ENCODE data around the gene ITGB3. TPM values are rescaled to one million over a fixed set of nuclear protein-coding genes. Genes with fewer than 3 reads are reported as not detected.

Gene ITGB3
- total RNA-seq, 1 experiment from 2014 or later: 0.68 TPM

DNA sequence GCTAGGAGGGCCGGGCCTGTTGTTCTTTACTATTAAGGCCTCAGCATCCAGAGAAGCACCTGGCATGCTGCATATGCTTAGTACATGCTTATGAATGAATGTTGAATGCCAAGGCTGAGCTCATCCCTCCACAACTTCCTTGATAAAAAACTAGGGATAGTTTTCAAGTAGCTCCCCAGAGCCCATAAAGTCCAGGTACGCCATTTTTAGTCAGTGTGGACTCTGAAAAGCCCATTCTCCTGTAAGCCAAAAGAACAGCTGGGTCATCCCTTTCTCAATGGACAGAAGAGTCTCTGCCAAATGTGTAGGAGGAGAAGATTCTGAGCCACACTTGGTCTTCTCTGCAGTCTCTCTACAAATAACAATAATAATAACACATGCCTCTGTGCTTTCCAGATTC is 8.9 kb upstream of the ITGB3 start:
- TF ChIP-seq, protein P1, sequence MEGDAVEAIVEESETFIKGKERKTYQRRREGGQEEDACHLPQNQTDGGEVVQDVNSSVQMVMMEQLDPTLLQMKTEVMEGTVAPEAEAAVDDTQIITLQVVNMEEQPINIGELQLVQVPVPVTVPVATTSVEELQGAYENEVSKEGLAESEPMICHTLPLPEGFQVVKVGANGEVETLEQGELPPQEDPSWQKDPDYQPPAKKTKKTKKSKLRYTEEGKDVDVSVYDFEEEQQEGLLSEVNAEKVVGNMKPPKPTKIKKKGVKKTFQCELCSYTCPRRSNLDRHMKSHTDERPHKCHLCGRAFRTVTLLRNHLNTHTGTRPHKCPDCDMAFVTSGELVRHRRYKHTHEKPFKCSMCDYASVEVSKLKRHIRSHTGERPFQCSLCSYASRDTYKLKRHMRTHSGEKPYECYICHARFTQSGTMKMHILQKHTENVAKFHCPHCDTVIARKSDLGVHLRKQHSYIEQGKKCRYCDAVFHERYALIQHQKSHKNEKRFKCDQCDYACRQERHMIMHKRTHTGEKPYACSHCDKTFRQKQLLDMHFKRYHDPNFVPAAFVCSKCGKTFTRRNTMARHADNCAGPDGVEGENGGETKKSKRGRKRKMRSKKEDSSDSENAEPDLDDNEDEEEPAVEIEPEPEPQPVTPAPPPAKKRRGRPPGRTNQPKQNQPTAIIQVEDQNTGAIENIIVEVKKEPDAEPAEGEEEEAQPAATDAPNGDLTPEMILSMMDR (IDR thresholded peaks at IDR 0.05; ENCODE audit: unreplicated experiment): no peak
- no peak overlapping the region for H3K4me3 Mint-ChIP-seq (ENCODE audit: low read depth, unreplicated experiment)
- H3K27me3 Mint-ChIP-seq (ENCODE audit: unreplicated experiment): peaks cover 25% of the 10 kb centered on the region
- no TSS peak for BruUV-seq (replicated peaks)
- H3K4me1 Mint-ChIP-seq (ENCODE audit: low read depth, unreplicated experiment): peaks cover 14% of the 10 kb centered on the region
- peaks cover 2% of the 10 kb centered on the region for H3K36me3 Mint-ChIP-seq (ENCODE audit: insufficient read depth, unreplicated experiment)
- H3K27ac Mint-ChIP-seq (ENCODE audit: unreplicated experiment): no peak overlapping the region
- intact Hi-C loops (cut with micrococcal nuclease; ENCODE audit: unreplicated experiment): no loop called here
- CTCF ChIA-PET: interaction anchor here (1.1 to 2.7 kb wide), 2 partner anchors 61 to 71 kb away, joined by 3 to 11 read pairs; no protein-coding TSS in a partner anchor
- H3K9me3 Mint-ChIP-seq (ENCODE audit: low read depth, unreplicated experiment): no peaks in the 10 kb centered on the region
- no peak for DNase-seq

DNA sequence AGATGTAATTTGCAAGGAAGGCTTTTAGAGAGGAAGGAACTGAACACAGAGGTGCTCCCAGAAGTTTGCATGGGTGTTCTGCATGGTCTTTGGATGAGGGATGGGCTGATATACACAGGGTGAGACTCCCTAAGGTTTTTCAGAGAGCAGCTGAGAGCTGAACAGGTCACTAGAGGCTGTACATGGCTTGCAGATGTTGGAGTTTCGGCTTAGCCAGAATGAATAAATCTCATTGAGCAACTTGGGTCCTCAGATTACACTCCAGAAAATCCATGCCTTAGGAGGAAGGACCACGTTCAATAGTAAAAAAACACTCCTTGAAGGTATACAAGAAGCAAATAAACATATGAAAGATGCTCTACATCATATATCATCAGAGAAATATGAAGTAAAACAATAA is 7.5 kb upstream of the ITGB3 start:
- Mint-ChIP-seq H3K27ac (ENCODE audit: unreplicated experiment) (no peak overlapping the region), H3K9me3 (ENCODE audit: low read depth, unreplicated experiment) (no peaks in the 10 kb centered on the region), H3K4me3 (ENCODE audit: low read depth, unreplicated experiment) (no peak overlapping the region), H3K4me1 (ENCODE audit: low read depth, unreplicated experiment) (no peaks in the 10 kb centered on the region), H3K27me3 (ENCODE audit: unreplicated experiment) (peaks cover 25% of the 10 kb centered on the region), H3K36me3 (ENCODE audit: insufficient read depth, unreplicated experiment) (no peaks in the 10 kb centered on the region)
- no TSS peak for BruUV-seq (replicated peaks)
- intact Hi-C loops (cut with micrococcal nuclease; ENCODE audit: unreplicated experiment): no loop called here
- CTCF ChIA-PET: interaction anchor here (0.5 kb wide), 1 partner anchor 227 kb away, joined by 4 read pairs; no protein-coding TSS in a partner anchor
- TF ChIP-seq, protein P1 (IDR thresholded peaks at IDR 0.05; ENCODE audit: unreplicated experiment): no peak
- DNase-seq: no peak

DNA sequence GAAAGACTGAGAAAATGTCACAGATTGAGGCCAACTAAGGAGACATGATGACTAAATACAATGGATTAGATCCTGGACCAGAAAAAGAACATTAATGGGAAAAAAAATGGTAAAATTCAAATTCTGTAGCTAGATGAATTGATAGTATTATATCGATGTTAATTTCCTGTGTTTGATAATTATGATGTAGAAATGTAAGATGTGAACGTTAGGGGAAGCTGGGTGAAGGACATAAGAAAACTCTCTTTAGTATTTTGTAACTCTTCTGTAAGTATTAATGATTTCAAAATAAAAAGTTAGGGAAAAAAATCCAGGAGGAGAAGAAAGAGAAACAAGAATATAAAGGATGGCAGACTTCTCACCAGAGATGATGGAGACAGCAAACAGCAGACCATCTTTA is 2.8 kb upstream of the ITGB3 start:
- no TSS peak for BruUV-seq (replicated peaks)
- H3K27ac Mint-ChIP-seq (ENCODE audit: unreplicated experiment): no peak overlapping the region
- peaks cover 34% of the 10 kb centered on the region for H3K27me3 Mint-ChIP-seq (ENCODE audit: unreplicated experiment)
- intact Hi-C loops (cut with micrococcal nuclease; ENCODE audit: unreplicated experiment): no loop called here
- H3K36me3 Mint-ChIP-seq (ENCODE audit: insufficient read depth, unreplicated experiment): peaks cover 15% of the 10 kb centered on the region
- H3K4me1 Mint-ChIP-seq (ENCODE audit: low read depth, unreplicated experiment): peaks cover 15% of the 10 kb centered on the region
- TF ChIP-seq, protein P1 (IDR thresholded peaks at IDR 0.05; ENCODE audit: unreplicated experiment): no peak
- no peak overlapping the region for H3K4me3 Mint-ChIP-seq (ENCODE audit: low read depth, unreplicated experiment)
- H3K9me3 Mint-ChIP-seq (ENCODE audit: low read depth, unreplicated experiment): no peaks in the 10 kb centered on the region
- CTCF ChIA-PET: no interaction called here
- DNase-seq: no peak

DNA sequence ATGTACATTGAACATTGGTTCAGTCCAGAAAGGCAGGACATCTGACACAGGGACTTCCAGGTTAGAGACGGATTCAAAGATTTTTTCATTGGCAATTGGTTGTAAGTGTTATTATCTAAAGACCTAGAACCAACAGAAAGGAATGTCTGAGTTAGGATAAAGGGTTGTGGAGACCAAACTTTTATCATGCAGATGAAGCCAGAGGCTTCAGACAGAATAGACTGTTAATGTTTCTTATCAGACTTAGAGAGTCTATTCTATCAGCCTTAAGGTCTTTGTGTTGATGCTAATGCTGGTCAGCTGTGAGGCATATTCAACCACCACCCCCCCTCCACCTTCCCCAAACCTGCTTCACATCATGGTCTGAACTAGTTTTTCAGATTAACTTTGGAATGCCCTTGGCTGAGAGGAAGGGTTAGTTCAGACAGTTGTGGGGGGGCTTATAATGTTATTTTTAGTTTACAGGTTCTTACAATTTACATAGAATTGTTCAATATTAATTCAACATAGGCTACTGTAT is 2.1 kb upstream of the ITGB3 start:
- peaks cover 34% of the 10 kb centered on the region for H3K27me3 Mint-ChIP-seq (ENCODE audit: unreplicated experiment)
- no TSS peak for BruUV-seq (replicated peaks)
- peaks cover 15% of the 10 kb centered on the region for H3K36me3 Mint-ChIP-seq (ENCODE audit: insufficient read depth, unreplicated experiment)
- H3K9me3 Mint-ChIP-seq (ENCODE audit: low read depth, unreplicated experiment): no peaks in the 10 kb centered on the region
- no peak for DNase-seq
- H3K4me3 Mint-ChIP-seq (ENCODE audit: low read depth, unreplicated experiment): no peak overlapping the region
- intact Hi-C loops (cut with micrococcal nuclease; ENCODE audit: unreplicated experiment): no loop called here
- no peak overlapping the region for H3K27ac Mint-ChIP-seq (ENCODE audit: unreplicated experiment)
- H3K4me1 Mint-ChIP-seq (ENCODE audit: low read depth, unreplicated experiment): peaks cover 15% of the 10 kb centered on the region
- TF ChIP-seq, protein P1 (IDR thresholded peaks at IDR 0.05; ENCODE audit: unreplicated experiment): no peak
- CTCF ChIA-PET: interaction anchor here (0.5 kb wide), 1 partner anchor 61 kb away, joined by 4 read pairs; no protein-coding TSS in a partner anchor
